ENCODE results near the gene C2CD3. TPM values are rescaled to one million over a fixed set of nuclear protein-coding genes. Genes with fewer than 3 reads are reported as not detected.
A peak's percentile ranks its signal among the peaks of the same experiment; 100 is the strongest.

C2CD3 gene
- 10 to 100 TPM; 35.6 to 41.7 TPM for total RNA-seq
- polyA plus RNA-seq: 9.1 TPM

DNA sequence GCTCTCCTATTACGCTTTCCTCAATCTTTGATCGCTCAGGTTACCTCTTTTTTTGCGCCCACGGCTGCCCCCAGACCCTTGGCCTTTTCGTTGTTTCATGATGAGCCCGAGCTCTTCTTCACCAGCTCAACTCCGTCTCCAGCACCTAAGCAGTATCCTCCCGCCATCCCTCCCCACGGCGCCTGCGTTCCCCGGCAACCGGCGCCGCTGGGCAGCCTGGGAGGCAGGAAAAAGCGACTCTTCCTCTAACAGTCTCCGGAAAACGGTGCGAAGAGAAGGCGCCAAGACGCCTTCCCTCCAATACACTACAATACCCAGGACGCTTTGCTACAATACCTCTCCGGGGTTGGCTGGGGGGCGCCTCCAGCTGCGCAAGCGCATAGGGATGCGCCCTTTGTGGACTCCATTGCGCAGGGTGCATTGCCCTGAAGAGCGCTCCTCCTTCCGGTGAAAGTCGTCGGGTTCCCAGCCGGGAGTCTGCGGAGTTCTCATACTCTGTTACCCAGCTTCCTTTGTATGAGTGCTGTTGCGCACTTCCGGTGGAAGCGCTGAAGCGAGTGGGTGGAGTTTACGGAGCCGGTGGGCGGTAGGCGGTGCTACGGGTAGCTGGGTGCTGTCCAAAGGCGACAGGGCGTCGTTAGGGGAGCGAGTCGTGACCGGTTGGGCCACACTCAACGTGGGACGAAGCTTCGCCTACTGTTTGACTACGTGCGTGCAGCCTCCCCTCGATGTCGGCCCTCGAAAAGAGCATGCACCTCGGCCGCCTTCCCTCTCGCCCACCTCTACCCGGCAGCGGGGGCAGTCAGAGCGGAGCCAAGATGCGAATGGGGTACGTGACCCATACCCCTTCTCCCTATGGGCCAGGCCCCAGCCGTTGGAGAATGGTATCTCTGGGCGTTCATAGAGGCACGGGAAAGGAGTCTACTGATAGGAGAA lies at the start of gene C2CD3, which contains the start of gene PPME1:
C2CD3 (minus strand) TSS at position 309 of the 936 bp plus-strand sequence; CDS start at position 99, 210 bp downstream.
PPME1 (plus strand) TSS at position 596 of the 936 bp plus-strand sequence; CDS start at position 729, 133 bp downstream.
- Mint-ChIP-seq H3K27ac (no peak within 1 kb of the TSS), H3K9me3 (no peaks in the 10 kb centered on the region), H3K4me3 (no peak within 1 kb of the TSS), H3K4me1 (peaks cover 10 to 28% (median 20%) of the 10 kb centered on the region in 3 donors), H3K36me3 (peaks cover 0 to 31% (median 11%) of the 10 kb centered on the region in 3 donors), H3K27me3 (no peaks in the 10 kb centered on the region)
- ChIA-PET CTCF (interaction anchor here (1.1 to 2.1 kb wide), 2 partner anchors 201 to 207 kb away, joined by 4 to 5 read pairs; no protein-coding TSS in a partner anchor), POLR2A (interaction anchor here (0.6 to 1.5 kb wide), 9 partner anchors 51 to 1941 kb away, joined by 3 to 9 read pairs (median 4); partner anchors contain the start of genes LIPT2 and UCP2)
- peak; percentile 93 to 99 (median 98) for DNase-seq
- H3K4me3 ChIP-seq (ENCODE audit: low read length): peak within 1 kb of the TSS; percentile 83
- no peaks in the 10 kb centered on the region for H3K27me3 ChIP-seq (ENCODE audit: insufficient read depth, low read length, poor library complexity, severe bottlenecking)
- H3K36me3 ChIP-seq (ENCODE audit: insufficient read depth, low read length): peaks cover 11% of the 10 kb centered on the region
- no peaks in the 10 kb centered on the region for H3K9me3 ChIP-seq (ENCODE audit: low read length)
- peaks cover 33% of the 10 kb centered on the region for H3K4me1 ChIP-seq (ENCODE audit: insufficient read depth, low read length)
- peak within 1 kb of the TSS; percentile 88 for H3K27ac ChIP-seq (ENCODE audit: low read depth, low read length)

- CTCF ChIA-PET: no interaction called here
- POLR2A ChIA-PET: no interaction called here
- Histone ChIP-seq H3K27ac (ENCODE audit: low read depth, low read length) (no peak overlapping the region), H3K4me3 (ENCODE audit: low read length) (no peak overlapping the region), H3K4me1 (ENCODE audit: insufficient read depth, low read length) (no peaks in the 10 kb centered on the region), H3K36me3 (ENCODE audit: insufficient read depth, low read length) (no peaks in the 10 kb centered on the region), H3K27me3 (ENCODE audit: insufficient read depth, low read length, poor library complexity, severe bottlenecking) (no peaks in the 10 kb centered on the region), H3K9me3 (ENCODE audit: low read length) (no peaks in the 10 kb centered on the region)
- Mint-ChIP-seq H3K4me1 (no peaks in the 10 kb centered on the region), H3K36me3 (peaks cover 7 to 16% (median 11%) of the 10 kb centered on the region in 3 donors), H3K27me3 (no peaks in the 10 kb centered on the region), H3K27ac (peak overlapping the region in 3 of 8 donors; percentile 1 to 74 (median 20)), H3K4me3 (no peak overlapping the region), H3K9me3 (peaks cover 0 to 5% (median 0%) of the 10 kb centered on the region in 5 donors)
- DNase-seq: no peak
Observed at GRCh38 chr11:74220376-74220775, 49.6 kb upstream of the C2CD3 start.

DNA sequence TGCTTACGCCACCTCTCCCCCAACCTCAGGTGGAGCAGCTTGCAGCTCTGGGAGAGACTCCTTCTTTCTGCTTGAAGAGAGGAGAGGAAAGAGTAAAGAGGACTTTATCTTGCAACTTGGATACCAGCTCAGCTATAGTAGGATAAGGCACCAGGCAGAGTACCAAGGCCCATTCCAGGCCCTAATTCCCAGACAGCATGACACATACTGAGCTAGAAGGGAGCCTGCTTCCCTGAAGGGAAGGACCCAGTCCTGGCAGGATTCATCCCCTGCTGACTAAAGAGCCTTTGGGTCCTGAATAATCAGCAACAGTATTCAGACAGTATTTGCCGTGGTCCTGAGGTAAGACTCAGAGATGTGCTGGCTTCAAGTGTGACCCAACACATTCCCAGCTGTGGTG lies 41.7 kb upstream of the C2CD3 start:
- POLR2A ChIA-PET: no interaction called here
- CTCF ChIA-PET: no interaction called here
- Mint-ChIP-seq H3K36me3 (peaks cover 31 to 51% (median 45%) of the 10 kb centered on the region in 3 donors), H3K4me3 (no peak overlapping the region), H3K27me3 (no peaks in the 10 kb centered on the region), H3K27ac (no peak overlapping the region), H3K4me1 (no peaks in the 10 kb centered on the region), H3K9me3 (peaks cover 3 to 10% (median 6%) of the 10 kb centered on the region in 5 donors)
- no peak overlapping the region for H3K4me3 ChIP-seq (ENCODE audit: low read length)
- H3K9me3 ChIP-seq (ENCODE audit: low read length): no peaks in the 10 kb centered on the region
- H3K27me3 ChIP-seq (ENCODE audit: insufficient read depth, low read length, poor library complexity, severe bottlenecking): no peaks in the 10 kb centered on the region
- H3K27ac ChIP-seq (ENCODE audit: low read depth, low read length): no peak overlapping the region
- no peaks in the 10 kb centered on the region for H3K36me3 ChIP-seq (ENCODE audit: insufficient read depth, low read length)
- no peak for DNase-seq
- no peaks in the 10 kb centered on the region for H3K4me1 ChIP-seq (ENCODE audit: insufficient read depth, low read length)

- ChIA-PET POLR2A (no interaction called here), CTCF (no interaction called here)
- H3K4me3 Mint-ChIP-seq: no peak overlapping the region
- Histone ChIP-seq H3K4me3 (ENCODE audit: low read length) (no peak overlapping the region), H3K27me3 (ENCODE audit: insufficient read depth, low read length, poor library complexity, severe bottlenecking) (no peaks in the 10 kb centered on the region), H3K4me1 (ENCODE audit: insufficient read depth, low read length) (no peaks in the 10 kb centered on the region), H3K9me3 (ENCODE audit: low read length) (no peaks in the 10 kb centered on the region), H3K27ac (ENCODE audit: low read depth, low read length) (no peak overlapping the region), H3K36me3 (ENCODE audit: insufficient read depth, low read length) (peaks cover 11% of the 10 kb centered on the region)
- H3K9me3 Mint-ChIP-seq: peaks cover 0 to 4% (median 2%) of the 10 kb centered on the region in 5 donors
- DNase-seq: no peak
- H3K4me1 Mint-ChIP-seq: no peaks in the 10 kb centered on the region
- peaks cover 26 to 64% (median 38%) of the 10 kb centered on the region in 3 donors for H3K36me3 Mint-ChIP-seq
- no peak overlapping the region for H3K27ac Mint-ChIP-seq
- no peaks in the 10 kb centered on the region for H3K27me3 Mint-ChIP-seq
Observed at GRCh38 chr11:74208507-74208906, 37.7 kb upstream of the C2CD3 start.

DNA sequence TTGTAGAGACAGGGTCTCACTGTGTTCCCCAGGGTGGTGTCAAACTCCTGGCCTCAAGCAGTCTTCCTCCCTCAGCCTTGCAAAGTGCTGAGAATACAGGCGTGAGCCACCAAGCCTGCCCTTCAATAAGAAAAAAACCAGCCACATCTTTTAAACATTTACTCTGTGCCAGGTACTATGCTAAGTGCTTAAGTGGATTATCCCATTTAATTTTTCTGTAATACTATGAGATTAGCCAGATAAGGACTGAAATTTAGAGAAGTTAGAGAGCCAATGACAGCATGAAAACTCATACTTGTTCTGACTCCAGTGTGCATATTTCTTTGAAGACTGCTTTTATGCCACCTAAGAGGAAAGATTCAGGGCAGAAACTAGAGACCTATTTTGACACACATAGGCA lies 35.9 kb upstream of the C2CD3 start:
- no peaks in the 10 kb centered on the region for H3K27me3 ChIP-seq (ENCODE audit: insufficient read depth, low read length, poor library complexity, severe bottlenecking)
- Mint-ChIP-seq H3K36me3 (peaks cover 26 to 60% (median 31%) of the 10 kb centered on the region in 3 donors), H3K27ac (no peak overlapping the region), H3K27me3 (no peaks in the 10 kb centered on the region), H3K4me3 (no peak overlapping the region), H3K4me1 (no peaks in the 10 kb centered on the region), H3K9me3 (no peaks in the 10 kb centered on the region)
- H3K4me1 ChIP-seq (ENCODE audit: insufficient read depth, low read length): no peaks in the 10 kb centered on the region
- no peak for DNase-seq
- H3K9me3 ChIP-seq (ENCODE audit: low read length): no peaks in the 10 kb centered on the region
- ChIA-PET CTCF (no interaction called here), POLR2A (no interaction called here)
- no peak overlapping the region for H3K27ac ChIP-seq (ENCODE audit: low read depth, low read length)
- H3K36me3 ChIP-seq (ENCODE audit: insufficient read depth, low read length): peaks cover 11% of the 10 kb centered on the region
- no peak overlapping the region for H3K4me3 ChIP-seq (ENCODE audit: low read length)

DNA sequence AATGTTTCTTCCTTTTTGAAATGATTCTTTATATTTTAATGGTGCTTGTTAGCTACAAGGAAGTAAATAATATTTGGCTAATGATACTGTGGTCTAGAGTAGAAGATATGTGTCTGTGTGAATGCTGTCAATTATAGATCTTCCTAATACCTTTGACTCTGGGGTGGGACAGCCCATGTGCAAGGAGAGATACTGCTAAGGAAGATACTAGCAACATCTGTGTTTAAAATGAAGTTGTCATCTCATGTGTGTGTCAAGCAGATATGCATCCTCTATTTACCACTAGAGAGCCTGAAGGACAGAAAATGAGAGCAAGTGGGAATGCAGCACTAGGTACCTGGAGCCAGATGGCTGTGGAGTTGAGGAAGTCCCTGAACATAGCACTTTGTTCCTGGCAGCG lies 34.4 kb upstream of the C2CD3 start:
- no peak for DNase-seq
- POLR2A ChIA-PET: no interaction called here
- Histone ChIP-seq H3K36me3 (ENCODE audit: insufficient read depth, low read length) (peaks cover 11% of the 10 kb centered on the region), H3K27me3 (ENCODE audit: insufficient read depth, low read length, poor library complexity, severe bottlenecking) (no peaks in the 10 kb centered on the region), H3K4me1 (ENCODE audit: insufficient read depth, low read length) (no peaks in the 10 kb centered on the region), H3K4me3 (ENCODE audit: low read length) (no peak overlapping the region), H3K27ac (ENCODE audit: low read depth, low read length) (no peak overlapping the region), H3K9me3 (ENCODE audit: low read length) (no peaks in the 10 kb centered on the region)
- Mint-ChIP-seq H3K27me3 (no peaks in the 10 kb centered on the region), H3K36me3 (peaks cover 25 to 54% (median 25%) of the 10 kb centered on the region in 3 donors), H3K4me3 (no peak overlapping the region), H3K9me3 (no peaks in the 10 kb centered on the region), H3K4me1 (no peaks in the 10 kb centered on the region), H3K27ac (no peak overlapping the region)
- CTCF ChIA-PET: no interaction called here

- H3K27me3 ChIP-seq (ENCODE audit: insufficient read depth, low read length, poor library complexity, severe bottlenecking): no peaks in the 10 kb centered on the region
- H3K36me3 ChIP-seq (ENCODE audit: insufficient read depth, low read length): peaks cover 11% of the 10 kb centered on the region
- Mint-ChIP-seq H3K9me3 (no peaks in the 10 kb centered on the region), H3K4me3 (no peak overlapping the region), H3K27me3 (no peaks in the 10 kb centered on the region), H3K36me3 (peaks cover 20 to 49% (median 22%) of the 10 kb centered on the region in 3 donors), H3K4me1 (no peaks in the 10 kb centered on the region), H3K27ac (no peak overlapping the region)
- no peak overlapping the region for H3K27ac ChIP-seq (ENCODE audit: low read depth, low read length)
- ChIA-PET POLR2A (no interaction called here), CTCF (no interaction called here)
- H3K4me1 ChIP-seq (ENCODE audit: insufficient read depth, low read length): no peaks in the 10 kb centered on the region
- H3K4me3 ChIP-seq (ENCODE audit: low read length): no peak overlapping the region
- no peaks in the 10 kb centered on the region for H3K9me3 ChIP-seq (ENCODE audit: low read length)
- DNase-seq: no peak
Observed at GRCh38 chr11:74204701-74205100, 33.9 kb upstream of the C2CD3 start.

- ChIA-PET CTCF (no interaction called here), POLR2A (no interaction called here)
- H3K4me1 ChIP-seq (ENCODE audit: insufficient read depth, low read length): no peaks in the 10 kb centered on the region
- H3K36me3 ChIP-seq (ENCODE audit: insufficient read depth, low read length): peaks cover 11% of the 10 kb centered on the region
- no peaks in the 10 kb centered on the region for H3K27me3 Mint-ChIP-seq
- H3K27ac ChIP-seq (ENCODE audit: low read depth, low read length): no peak overlapping the region
- no peak overlapping the region for H3K27ac Mint-ChIP-seq
- H3K9me3 Mint-ChIP-seq: peaks cover 0 to 2% (median 0%) of the 10 kb centered on the region in 5 donors
- peaks cover 19 to 43% (median 19%) of the 10 kb centered on the region in 3 donors for H3K36me3 Mint-ChIP-seq
- no peak overlapping the region for H3K4me3 Mint-ChIP-seq
- H3K4me3 ChIP-seq (ENCODE audit: low read length): no peak overlapping the region
- H3K9me3 ChIP-seq (ENCODE audit: low read length): no peaks in the 10 kb centered on the region
- no peak for DNase-seq
- H3K4me1 Mint-ChIP-seq: no peaks in the 10 kb centered on the region
- no peaks in the 10 kb centered on the region for H3K27me3 ChIP-seq (ENCODE audit: insufficient read depth, low read length, poor library complexity, severe bottlenecking)
Observed at GRCh38 chr11:74203966-74204365, 33.2 kb upstream of the C2CD3 start.
